ENCODE measurements around the gene HS6ST2. TPM values are rescaled to one million over a fixed set of nuclear protein-coding genes. Genes with fewer than 3 reads are reported as not detected.

The HS6ST2 gene
- total and polyA plus RNA-seq, 3 donors from 2014 or later = 3.7 to 13.3 (median 7.6) TPM

DNA sequence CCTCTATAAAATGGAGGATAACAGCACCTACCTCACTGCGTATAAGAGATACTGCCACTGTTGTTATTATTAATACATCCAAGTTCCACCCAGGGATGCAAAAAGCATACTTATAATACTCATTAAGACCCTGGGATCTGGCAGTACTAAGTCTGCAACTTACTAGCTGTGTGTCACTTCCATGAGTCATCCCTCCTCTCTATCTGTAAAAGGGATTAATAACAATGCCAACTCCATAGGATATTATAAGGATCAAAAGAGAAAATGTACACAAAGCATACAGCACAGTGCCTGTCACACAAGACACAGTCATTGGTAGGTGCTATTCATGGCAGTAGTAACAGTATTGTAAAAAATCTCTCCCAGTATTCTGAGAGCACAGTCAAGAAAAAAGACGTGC is 216.7 kb downstream of the HS6ST2 start:
- TF ChIP-seq, protein P1, sequence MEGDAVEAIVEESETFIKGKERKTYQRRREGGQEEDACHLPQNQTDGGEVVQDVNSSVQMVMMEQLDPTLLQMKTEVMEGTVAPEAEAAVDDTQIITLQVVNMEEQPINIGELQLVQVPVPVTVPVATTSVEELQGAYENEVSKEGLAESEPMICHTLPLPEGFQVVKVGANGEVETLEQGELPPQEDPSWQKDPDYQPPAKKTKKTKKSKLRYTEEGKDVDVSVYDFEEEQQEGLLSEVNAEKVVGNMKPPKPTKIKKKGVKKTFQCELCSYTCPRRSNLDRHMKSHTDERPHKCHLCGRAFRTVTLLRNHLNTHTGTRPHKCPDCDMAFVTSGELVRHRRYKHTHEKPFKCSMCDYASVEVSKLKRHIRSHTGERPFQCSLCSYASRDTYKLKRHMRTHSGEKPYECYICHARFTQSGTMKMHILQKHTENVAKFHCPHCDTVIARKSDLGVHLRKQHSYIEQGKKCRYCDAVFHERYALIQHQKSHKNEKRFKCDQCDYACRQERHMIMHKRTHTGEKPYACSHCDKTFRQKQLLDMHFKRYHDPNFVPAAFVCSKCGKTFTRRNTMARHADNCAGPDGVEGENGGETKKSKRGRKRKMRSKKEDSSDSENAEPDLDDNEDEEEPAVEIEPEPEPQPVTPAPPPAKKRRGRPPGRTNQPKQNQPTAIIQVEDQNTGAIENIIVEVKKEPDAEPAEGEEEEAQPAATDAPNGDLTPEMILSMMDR (IDR thresholded peaks at IDR 0.05) = no peak
- no peak for TF ChIP-seq POLR2A (IDR thresholded peaks at IDR 0.05)
- Histone ChIP-seq H3K4me3 (no peak overlapping the region), H3K36me3 (ENCODE audit: low read depth, missing control alignments) (no peaks in the 10 kb centered on the region), H3K27ac (no peak overlapping the region), H3K27me3 (no peaks in the 10 kb centered on the region), H3K9me3 (no peaks in the 10 kb centered on the region), H3K4me1 (no peaks in the 10 kb centered on the region)
- DNase-seq = no peak
- 60 to 75% methylated on average over 2 of the region's 2 CpGs for WGBS, 2 donors
- intact Hi-C loops (cut with DNase I; ENCODE audit: low total_unique reads) = no loop called here

DNA sequence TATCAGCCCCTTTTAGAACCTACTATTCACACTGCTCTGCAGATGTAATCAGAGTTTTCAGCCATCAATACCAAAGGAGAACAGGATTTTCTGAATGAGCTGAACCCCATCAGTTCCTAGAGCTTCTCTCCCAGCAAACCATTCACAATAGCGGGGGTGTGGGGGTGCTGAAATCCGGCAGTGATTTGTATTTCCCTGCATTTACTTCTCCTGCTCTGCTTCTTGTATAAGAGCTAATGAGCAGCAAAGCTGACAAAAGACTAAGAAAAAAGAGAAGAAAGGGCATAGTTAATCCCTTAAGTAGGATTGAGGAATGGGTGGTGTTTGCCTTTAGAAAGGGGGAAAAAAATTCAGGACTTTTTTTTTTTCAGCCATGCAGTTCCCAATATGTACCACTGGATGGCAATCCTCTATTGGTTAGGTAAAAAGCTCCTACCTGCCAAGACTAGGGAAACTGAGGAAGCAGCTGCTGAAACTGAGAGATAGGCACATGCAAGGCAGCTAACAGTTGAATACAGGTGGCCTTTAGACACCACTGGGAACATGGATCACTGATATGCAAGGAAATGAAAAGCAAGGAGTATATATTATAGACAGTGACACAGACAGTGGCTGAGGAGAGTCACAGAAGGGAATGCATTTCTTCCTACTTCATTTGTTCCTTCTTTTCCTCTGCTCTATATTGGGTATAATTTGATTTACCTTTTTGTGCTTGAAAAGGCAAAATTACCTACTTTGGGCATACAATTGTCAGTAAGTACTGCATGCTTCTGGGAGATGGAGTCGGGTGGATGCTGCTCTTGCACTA is 217.9 kb downstream of the HS6ST2 start:
- no peak for DNase-seq
- Histone ChIP-seq H3K27me3 (no peaks in the 10 kb centered on the region), H3K36me3 (ENCODE audit: low read depth, missing control alignments) (no peaks in the 10 kb centered on the region), H3K4me1 (no peaks in the 10 kb centered on the region), H3K4me3 (no peak overlapping the region), H3K27ac (no peak overlapping the region), H3K9me3 (no peaks in the 10 kb centered on the region)
- 60 to 93% methylated on average over 3 of the region's 3 CpGs for WGBS, 2 donors
- TF ChIP-seq, protein P1 (IDR thresholded peaks at IDR 0.05) = peak in 2 of 3 experiments; percentile 47 to 60
- no peak for TF ChIP-seq POLR2A (IDR thresholded peaks at IDR 0.05)
- intact Hi-C loops (cut with DNase I; ENCODE audit: low total_unique reads) = no loop called here

DNA sequence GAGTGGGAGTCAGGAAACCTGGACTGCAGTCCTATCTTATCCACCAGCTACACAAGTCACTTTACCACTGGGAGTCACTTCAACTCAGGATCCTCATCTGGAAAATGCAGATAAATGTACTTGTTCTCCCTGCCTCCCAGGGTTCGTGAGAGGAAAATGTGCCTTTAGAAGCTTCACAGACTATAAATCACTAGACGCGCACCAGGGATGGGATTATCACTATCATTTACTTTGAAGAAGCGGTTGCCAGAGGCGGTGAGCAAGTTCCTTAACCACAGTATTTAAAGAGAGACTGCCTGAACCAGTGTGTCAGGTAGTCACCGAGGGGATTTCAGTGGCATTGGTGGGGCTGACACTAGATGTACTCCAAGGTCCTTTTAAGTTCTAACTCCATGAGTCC is 219.5 kb downstream of the HS6ST2 start:
- 71 to 89% methylated on average over 6 of the region's 6 CpGs for WGBS, 2 donors
- Histone ChIP-seq H3K36me3 (ENCODE audit: low read depth, missing control alignments) (no peaks in the 10 kb centered on the region), H3K27me3 (no peaks in the 10 kb centered on the region), H3K27ac (no peak overlapping the region), H3K4me3 (no peak overlapping the region), H3K9me3 (no peaks in the 10 kb centered on the region), H3K4me1 (no peaks in the 10 kb centered on the region)
- intact Hi-C loops (cut with DNase I; ENCODE audit: low total_unique reads) = no loop called here
- no peak for DNase-seq
- TF ChIP-seq, protein P1 (IDR thresholded peaks at IDR 0.05) = no peak
- no peak for TF ChIP-seq POLR2A (IDR thresholded peaks at IDR 0.05)

DNA sequence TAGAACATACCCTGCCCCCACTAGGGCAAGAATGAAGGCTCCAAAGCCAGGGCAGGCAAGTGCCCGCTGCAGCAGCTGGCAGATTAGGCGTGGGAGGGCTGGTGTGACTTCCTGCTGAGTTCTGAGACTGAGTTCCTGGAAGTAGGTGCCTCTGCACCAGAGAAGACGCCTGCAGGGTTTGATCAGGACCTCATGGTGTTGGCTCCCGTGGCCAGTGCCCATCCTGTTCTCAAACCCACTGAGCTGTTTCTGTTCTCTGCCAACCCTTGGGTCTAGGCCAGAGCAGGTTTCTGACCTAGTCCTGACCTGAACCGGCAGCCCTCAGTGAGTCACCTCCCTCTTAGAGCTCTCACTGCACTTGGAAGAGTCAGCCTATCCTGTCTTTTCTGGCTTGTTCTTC is 220.7 kb downstream of the HS6ST2 start:
- intact Hi-C loops (cut with DNase I; ENCODE audit: low total_unique reads) = no loop called here
- Histone ChIP-seq H3K9me3 (no peaks in the 10 kb centered on the region), H3K36me3 (ENCODE audit: low read depth, missing control alignments) (no peaks in the 10 kb centered on the region), H3K4me3 (no peak overlapping the region), H3K27ac (no peak overlapping the region), H3K4me1 (no peaks in the 10 kb centered on the region), H3K27me3 (no peaks in the 10 kb centered on the region)
- WGBS, 2 donors = 50 to 60% methylated on average over 1 to 5 of the region's 5 CpGs
- DNase-seq = no peak
- TF ChIP-seq, protein P1 (IDR thresholded peaks at IDR 0.05) = no peak
- TF ChIP-seq POLR2A (IDR thresholded peaks at IDR 0.05) = no peak

DNA sequence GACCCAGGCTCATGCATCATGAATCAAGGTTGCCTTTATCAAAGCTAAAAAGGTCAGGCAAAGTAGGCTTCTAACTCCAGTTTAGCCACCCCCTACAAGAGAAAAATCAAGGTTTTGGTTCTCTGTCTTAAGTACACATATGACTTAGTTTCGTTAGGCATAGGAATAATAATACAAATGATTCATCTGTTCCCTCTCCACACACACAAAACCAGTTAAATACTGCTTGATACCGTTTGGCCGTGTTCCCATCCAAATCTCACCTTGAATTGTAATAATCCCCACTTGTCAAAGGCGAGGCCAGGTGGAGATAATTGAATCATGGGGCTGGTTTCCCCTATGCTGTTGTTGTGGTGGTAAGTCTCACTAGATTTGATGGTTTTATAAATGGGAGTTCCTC is 226.2 kb downstream of the HS6ST2 start:
- Histone ChIP-seq H3K4me1 (no peaks in the 10 kb centered on the region), H3K9me3 (no peaks in the 10 kb centered on the region), H3K4me3 (no peak overlapping the region), H3K36me3 (ENCODE audit: low read depth, missing control alignments) (no peaks in the 10 kb centered on the region), H3K27ac (no peak overlapping the region), H3K27me3 (no peaks in the 10 kb centered on the region)
- no peak for TF ChIP-seq POLR2A (IDR thresholded peaks at IDR 0.05)
- TF ChIP-seq, protein P1 (IDR thresholded peaks at IDR 0.05) = no peak
- no peak for DNase-seq
- intact Hi-C loops (cut with DNase I; ENCODE audit: low total_unique reads) = no loop called here
- WGBS, 2 donors = 84 to 90% methylated on average over 4 of the region's 4 CpGs

All from testis (tissue), 3 donors.